K562 treated with DMSO at 1 percent for 48 hours (cell line): ENCODE results near the gene SLC15A4. TPM values are rescaled to one million over a fixed set of nuclear protein-coding genes. Genes with fewer than 3 reads are reported as not detected.

Source experiments
- total RNA-seq: library from RNA; unstranded; fragments of 300-600 nt; gene quantifications from 2 replicates; pipeline ENCODE4 v1.2.3, GENCODE V29; 2022; ENCODE audit warnings: low replicate concordance; ENCODE audit errors: extremely low read depth

Gene SLC15A4
- total RNA-seq = not detected in 2 replicates

GRCh38 chr12:128823916-128824839 is at the start of gene SLC15A4:
SLC15A4 (minus strand) TSS chr12:128823958; CDS start chr12:128823943, 15 bp downstream.

GRCh38 chr12:128852885-128853599 is 29.3 kb upstream of the SLC15A4 start, which contains the start of gene GLT1D1:
GLT1D1 (plus strand) TSS chr12:128853478; CDS start chr12:128853582, 104 bp downstream.

Other genes with a start within 250 kb of the SLC15A4 start
- not detected in 2 replicates for gene GLT1D1, start 29.5 kb upstream of the SLC15A4 start, total RNA-seq